Urinary bladder (tissue), 4 donors: ENCODE results near the gene CSMD2. TPM values are rescaled to one million over a fixed set of nuclear protein-coding genes. Genes with fewer than 3 reads are reported as not detected.

Experiments
- DNase-seq: peaks from one replicate; pipeline ENCODE4 v3.0.0-alpha.2; 2015; ENCODE audit errors: extremely low spot score
- H3K27ac ChIP-seq: one replicate; pipeline ENCODE4 v1.5.1; 2013; ENCODE audit warnings: low read depth, mild to moderate bottlenecking, moderate library complexity
- H3K36me3 ChIP-seq: one replicate; pipeline ENCODE4 v1.6.1; 2013; ENCODE audit warnings: mild to moderate bottlenecking, moderate library complexity; ENCODE audit not compliant: insufficient read depth
- H3K4me1 ChIP-seq: one replicate; pipeline ENCODE4 v1.6.1; 2013; ENCODE audit warnings: mild to moderate bottlenecking, moderate library complexity; ENCODE audit not compliant: insufficient read depth
- H3K4me3 ChIP-seq: one replicate; pipeline ENCODE4 v1.5.1; 2013; ENCODE audit warnings: low read depth, low read length
- WGBS: extraction: QIAGEN DNeasy Blood & Tissue Kit; methylation state at CpG from one replicate; pipeline ENCODE4 v1.1.7; 2013; 5-methylcytosine and 5-hydroxymethylcytosine counted together
- polyA plus RNA-seq: library from polyadenylated mRNA; stranded (reverse); fragments of 200-250 nt; gene quantifications from one replicate; pipeline ENCODE4 v1.2.3, GENCODE V29; 2013
- total RNA-seq: library from RNA; depleted of rRNA; stranded (reverse); fragments of >200 nt; gene quantifications from one replicate; pipeline ENCODE4 v1.2.3, GENCODE V29; 2014
- donor health status: healthy with polysubstance abuse.
- donor health status: healthy.

Gene CSMD2
- total and polyA plus RNA-seq, 2 donors, result 0.32 to 0.42 TPM

DNA sequence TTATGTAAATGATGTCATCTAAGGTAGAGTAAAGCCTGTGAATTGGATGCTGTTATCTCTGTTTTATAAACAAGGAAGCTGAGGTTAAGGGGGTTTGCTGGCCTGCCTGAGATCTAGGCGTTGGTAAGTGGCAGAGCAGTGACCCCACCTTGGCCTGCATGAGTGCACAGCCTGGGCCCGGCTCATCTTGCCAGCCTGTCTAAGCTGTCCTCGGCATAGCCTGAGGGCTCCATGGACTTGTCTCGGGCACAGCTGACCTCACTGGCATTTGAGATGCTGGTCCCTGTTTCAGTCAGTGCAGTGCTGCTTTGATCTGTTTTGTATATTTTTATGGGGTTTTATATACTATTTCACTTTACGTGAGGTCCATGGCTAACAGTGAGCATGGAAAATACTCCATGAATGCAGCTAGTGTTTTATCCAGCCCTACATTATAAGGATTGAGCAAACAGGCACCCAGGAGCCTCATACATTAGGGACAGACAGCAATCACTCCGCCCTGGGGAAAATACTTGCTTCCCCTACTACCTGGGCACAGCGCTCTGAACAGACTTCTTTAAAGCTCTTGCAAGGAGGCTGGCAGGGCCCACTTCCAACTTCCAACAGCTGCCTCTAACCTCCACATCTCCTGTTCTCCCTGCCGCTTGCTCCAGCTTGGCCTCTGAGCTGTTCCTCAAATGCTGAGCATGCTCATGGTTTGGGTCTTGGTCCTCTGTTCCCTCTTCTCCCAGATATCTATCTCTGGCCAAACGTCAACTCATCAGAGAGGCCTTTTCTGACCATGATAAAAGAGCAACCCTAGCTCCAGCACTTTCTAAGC, 451.8 kb downstream of the CSMD2 start:
- Histone ChIP-seq H3K4me3 (no peak overlapping the region), H3K4me1 (no peaks in the 10 kb centered on the region), H3K36me3 (no peaks in the 10 kb centered on the region), H3K27ac (no peak overlapping the region)
- 59% methylated on average over 9 of the region's 9 CpGs for WGBS
- no peak for DNase-seq

DNA sequence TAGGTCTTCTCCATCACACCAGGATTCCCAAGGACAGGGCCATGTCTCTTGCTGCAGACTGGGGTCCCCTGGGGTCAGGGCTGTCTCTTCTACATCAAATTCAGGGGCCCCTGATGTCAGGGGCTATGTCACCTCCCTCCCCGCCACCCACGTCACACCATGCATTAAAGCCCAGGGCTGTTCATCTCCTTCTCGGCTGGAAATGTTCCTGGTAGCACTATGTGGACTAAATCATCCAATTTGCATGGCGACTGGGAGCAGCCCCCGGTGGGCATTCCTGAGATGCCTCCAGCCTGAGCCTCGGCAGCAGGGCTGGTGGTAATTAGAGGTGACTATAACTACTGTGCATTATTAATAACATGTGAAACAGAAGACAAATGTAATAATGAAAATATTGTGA, 452.8 kb downstream of the CSMD2 start:
- 69% methylated on average over 6 of the region's 6 CpGs for WGBS
- no peak for DNase-seq
- Histone ChIP-seq H3K4me1 (no peaks in the 10 kb centered on the region), H3K4me3 (no peak overlapping the region), H3K27ac (no peak overlapping the region), H3K36me3 (no peaks in the 10 kb centered on the region)

- no peak for DNase-seq
- Histone ChIP-seq H3K36me3 (no peaks in the 10 kb centered on the region), H3K27ac (no peak overlapping the region), H3K4me3 (no peak overlapping the region), H3K4me1 (no peaks in the 10 kb centered on the region)
- 45% methylated on average over 6 of the region's 6 CpGs for WGBS
Observed at GRCh38 chr1:33711511-33711910, 453.5 kb downstream of the CSMD2 start.

DNA sequence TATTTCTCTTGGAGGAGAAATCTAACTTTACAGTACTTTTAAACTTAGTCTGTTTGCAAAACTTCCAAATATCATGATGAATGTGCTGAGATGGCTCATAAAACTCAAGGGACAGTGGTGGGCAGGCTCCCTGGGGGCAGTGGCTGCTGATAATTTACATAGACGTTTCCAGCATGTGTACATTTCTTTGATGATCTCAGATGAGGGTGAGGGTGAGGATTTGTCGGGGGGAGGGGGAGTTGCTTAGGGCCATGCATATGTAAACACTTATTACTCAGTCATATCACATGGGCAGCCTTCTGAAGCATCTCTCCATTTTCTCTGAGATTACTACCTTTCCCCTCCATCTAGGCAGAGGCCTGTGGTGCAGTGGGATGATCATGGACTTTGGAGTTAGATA, 454.1 kb downstream of the CSMD2 start:
- no peaks in the 10 kb centered on the region for H3K4me1 ChIP-seq
- H3K4me3 ChIP-seq, result no peak overlapping the region
- 16% methylated on average over 2 of the region's 2 CpGs for WGBS
- H3K27ac ChIP-seq, result no peak overlapping the region
- no peaks in the 10 kb centered on the region for H3K36me3 ChIP-seq
- DNase-seq, result no peak

- Histone ChIP-seq H3K4me3 (no peak overlapping the region), H3K36me3 (no peaks in the 10 kb centered on the region), H3K4me1 (no peaks in the 10 kb centered on the region), H3K27ac (no peak overlapping the region)
- DNase-seq, result no peak
- WGBS, result 71% methylated on average over 6 of the region's 6 CpGs
Observed at GRCh38 chr1:33709783-33710718, 455.0 kb downstream of the CSMD2 start.

DNA sequence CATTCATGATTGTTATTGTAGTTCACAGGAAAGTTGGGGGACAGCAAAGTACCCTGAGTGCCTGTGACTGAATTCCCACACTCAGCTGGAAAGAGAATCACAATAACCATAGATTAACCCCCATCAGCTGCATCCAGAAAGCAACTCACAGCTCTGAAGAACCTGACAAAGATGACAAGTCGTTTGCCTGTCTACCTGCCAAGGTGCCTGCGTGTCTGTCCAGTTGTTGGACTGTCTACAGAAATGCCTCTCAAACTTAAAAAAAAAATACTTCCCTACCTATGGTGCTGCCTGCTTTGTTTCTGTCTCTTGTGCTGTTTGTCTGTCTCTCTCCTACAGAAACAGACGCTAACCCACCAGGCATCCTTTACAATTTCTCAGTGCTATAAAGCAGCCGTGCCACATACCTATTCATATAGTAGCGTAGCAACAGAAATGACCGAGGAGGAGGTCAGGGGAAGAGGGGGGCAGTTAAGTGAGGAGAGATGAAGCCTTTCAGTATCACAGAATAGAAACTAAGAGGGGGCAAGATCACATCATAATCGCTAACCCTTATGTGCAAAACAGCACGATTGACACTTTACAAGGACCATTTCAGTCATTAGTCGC, 455.8 kb downstream of the CSMD2 start:
- no peaks in the 10 kb centered on the region for H3K4me1 ChIP-seq
- DNase-seq, result no peak
- WGBS, result 76% methylated on average over 9 of the region's 9 CpGs
- no peak overlapping the region for H3K4me3 ChIP-seq
- H3K36me3 ChIP-seq, result no peaks in the 10 kb centered on the region
- no peak overlapping the region for H3K27ac ChIP-seq

DNA sequence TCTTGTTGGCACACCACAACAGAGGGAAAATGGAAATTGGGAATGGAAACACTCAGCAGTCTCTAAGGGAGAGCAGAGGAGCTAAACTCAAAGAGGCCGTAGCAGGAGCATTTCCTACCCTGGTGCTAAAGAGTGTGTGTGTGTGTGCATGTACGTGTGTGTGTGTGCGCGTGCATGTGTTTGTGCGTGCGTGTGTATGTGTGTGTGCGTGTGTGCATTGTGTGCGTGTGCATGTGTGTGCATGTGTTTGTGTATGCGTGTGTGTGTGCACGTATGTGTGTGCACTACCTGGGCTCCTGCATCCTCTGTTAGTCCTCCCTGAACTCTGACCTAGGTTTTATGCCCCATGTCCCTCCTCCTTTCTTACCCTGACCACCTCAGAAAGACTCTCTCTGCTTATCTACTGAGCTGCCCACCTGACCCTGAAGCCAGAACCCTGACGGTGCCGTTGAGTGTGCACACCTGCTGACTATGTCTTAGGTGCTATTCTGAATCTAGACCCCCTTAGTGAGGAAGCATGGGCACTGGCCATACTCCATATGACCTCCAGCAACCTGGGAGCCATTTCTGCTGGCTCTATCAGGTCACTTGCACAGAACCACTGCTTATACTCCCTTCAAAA, 458.3 kb downstream of the CSMD2 start:
- no peak overlapping the region for H3K27ac ChIP-seq
- H3K4me1 ChIP-seq, result no peaks in the 10 kb centered on the region
- H3K36me3 ChIP-seq, result no peaks in the 10 kb centered on the region
- WGBS, result 85% methylated on average over 12 of the region's 12 CpGs
- H3K4me3 ChIP-seq, result no peak overlapping the region
- DNase-seq, result no peak

- Histone ChIP-seq H3K36me3 (no peaks in the 10 kb centered on the region), H3K4me1 (no peaks in the 10 kb centered on the region), H3K27ac (no peak overlapping the region), H3K4me3 (no peak overlapping the region)
- DNase-seq, result no peak
- 70% methylated on average over 3 of the region's 3 CpGs for WGBS
Observed at GRCh38 chr1:33703464-33703863, 461.6 kb downstream of the CSMD2 start.

GRCh38 chr1:33698361-33699035, 466.5 kb downstream of the CSMD2 start:
- DNase-seq, result no peak
- no peaks in the 10 kb centered on the region for H3K4me1 ChIP-seq
- H3K27ac ChIP-seq, result no peak overlapping the region
- H3K36me3 ChIP-seq, result no peaks in the 10 kb centered on the region
- no peak overlapping the region for H3K4me3 ChIP-seq
- 89% methylated on average over 14 of the region's 14 CpGs for WGBS

- H3K4me3 ChIP-seq, result no peak overlapping the region
- no peaks in the 10 kb centered on the region for H3K4me1 ChIP-seq
- no peaks in the 10 kb centered on the region for H3K36me3 ChIP-seq
- no peak for DNase-seq
- WGBS, result 59% methylated on average over 2 of the region's 2 CpGs
- H3K27ac ChIP-seq, result no peak overlapping the region
Observed at GRCh38 chr1:33697816-33698215, 467.2 kb downstream of the CSMD2 start.

DNA sequence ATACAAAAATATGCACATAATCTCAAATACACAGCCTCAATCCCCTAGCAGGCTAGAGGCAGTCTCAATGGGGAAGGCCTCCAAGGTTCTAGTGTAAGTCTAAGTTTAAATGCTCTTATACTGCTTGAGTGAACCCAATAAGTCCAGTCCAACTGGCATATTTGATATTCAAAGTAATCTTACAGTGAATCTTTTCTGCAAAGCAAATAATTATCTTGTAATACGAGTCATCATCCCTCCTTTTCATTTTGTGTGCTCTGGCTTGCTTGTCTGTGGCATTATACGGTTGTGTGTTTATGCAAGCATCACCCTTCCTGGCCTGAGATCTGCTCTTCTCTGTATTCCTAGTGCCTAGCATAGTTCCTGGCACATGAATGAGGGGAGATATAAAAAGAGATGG, 468.1 kb downstream of the CSMD2 start:
- H3K36me3 ChIP-seq, result no peaks in the 10 kb centered on the region
- WGBS, result 54% methylated on average over 2 of the region's 2 CpGs
- DNase-seq, result no peak
- H3K4me3 ChIP-seq, result no peak overlapping the region
- no peaks in the 10 kb centered on the region for H3K4me1 ChIP-seq
- H3K27ac ChIP-seq, result no peak overlapping the region

- DNase-seq, result no peak
- 78% methylated on average over 1 of the region's 1 CpG for WGBS
- H3K36me3 ChIP-seq, result no peaks in the 10 kb centered on the region
Observed at GRCh38 chr1:33696311-33696710, 468.7 kb downstream of the CSMD2 start.

More at GRCh38 chr1:33696311-33696710, 468.7 kb downstream of the CSMD2 start:
- Histone ChIP-seq H3K27ac (no peak overlapping the region), H3K4me3 (no peak overlapping the region), H3K4me1 (no peaks in the 10 kb centered on the region)
